Smooth muscle cell (in vitro differentiated cells): ENCODE results near the gene CD2. TPM values are rescaled to one million over a fixed set of nuclear protein-coding genes. Genes with fewer than 3 reads are reported as not detected.

ENCODE experiments used
- DNase-seq: peaks from one replicate; lab custom pipeline; 2025; ENCODE audit not compliant: unreplicated experiment; lab: John Stamatoyannopoulos, UW
- H2AFZ ChIP-seq: fragments of 200-600 bp; sonication (generic); 2 replicates; pipeline ENCODE4 v1.6.0; 2016; ENCODE audit warnings: antibody characterized with exemption, low read depth, mild to moderate bottlenecking
- H3F3A ChIP-seq: fragments of 200-600 bp; sonication (generic); 2 replicates; pipeline ENCODE4 v1.6.0; 2017; ENCODE audit warnings: antibody characterized with exemption, low read depth
- H3K27ac ChIP-seq: fragments of 200-600 bp; sonication (generic); 2 replicates; pipeline ENCODE4 v1.5.1; 2016; ENCODE audit warnings: low read depth, mild to moderate bottlenecking
- H3K27me3 ChIP-seq: fragments of 200-600 bp; sonication (generic); 2 replicates; pipeline ENCODE4 v1.6.1; 2016; ENCODE audit warnings: low read depth, mild to moderate bottlenecking
- H3K36me3 ChIP-seq: fragments of 200-600 bp; sonication (generic); 2 replicates; pipeline ENCODE4 v1.5.1; 2016; ENCODE audit warnings: low read depth
- H3K4me1 ChIP-seq: fragments of 200-600 bp; sonication (generic); 2 replicates; pipeline ENCODE4 v1.5.1; 2016; ENCODE audit warnings: low read depth
- H3K4me2 ChIP-seq: fragments of 200-600 bp; sonication (generic); 2 replicates; pipeline ENCODE4 v1.6.0; 2016; ENCODE audit warnings: mild to moderate bottlenecking
- H3K4me3 ChIP-seq: fragments of 200-600 bp; sonication (generic); 2 replicates; pipeline ENCODE4 v1.5.1; 2016; ENCODE audit warnings: mild to moderate bottlenecking
- H3K79me2 ChIP-seq: fragments of 200-600 bp; sonication (generic); 2 replicates; pipeline ENCODE4 v1.6.0; 2016; ENCODE audit warnings: low read depth, mild to moderate bottlenecking
- H3K9ac ChIP-seq: fragments of 200-600 bp; sonication (generic); 2 replicates; pipeline ENCODE4 v1.6.0; 2016; ENCODE audit warnings: low read depth
- H3K9me3 ChIP-seq: fragments of 200-600 bp; sonication (generic); replicated peaks from 2 replicates; pipeline ENCODE4 v1.5.1; 2016; ENCODE audit warnings: low read depth
- H4K20me1 ChIP-seq: fragments of 200-600 bp; sonication (generic); 2 replicates; pipeline ENCODE4 v1.6.0; 2016; ENCODE audit warnings: low read depth
- CTCF ChIP-seq: fragments of 200-600 bp; sonication (generic); IDR thresholded peaks from 2 replicates; pipeline ENCODE4 v1.5.1; 2017; ENCODE audit warnings: borderline replicate concordance, mild to moderate bottlenecking, antibody characterized with exemption; ENCODE audit not compliant: insufficient read depth, poor library complexity, severe bottlenecking
- WGBS: methylation state at CpG from one replicate; pipeline ENCODE4 v1.1.7; 2016; ENCODE audit warnings: low lambda C conversion rate; 5-methylcytosine and 5-hydroxymethylcytosine counted together
- polyA plus RNA-seq: library from polyadenylated mRNA; unstranded; fragments of >200 nt; fragmentation: Nextera tagmentation; extraction: Ambion mirVana; gene quantifications from 2 replicates; pipeline ENCODE4 v1.2.1, GENCODE V29; 2016
- total RNA-seq: library from RNA; depleted of rRNA; stranded (reverse); fragments of >200 nt; gene quantifications from 2 replicates; pipeline ENCODE4 v1.2.3, GENCODE V29; 2014

Gene CD2
- total and polyA plus RNA-seq, 2 experiments from 2014 or later = not detected

DNA sequence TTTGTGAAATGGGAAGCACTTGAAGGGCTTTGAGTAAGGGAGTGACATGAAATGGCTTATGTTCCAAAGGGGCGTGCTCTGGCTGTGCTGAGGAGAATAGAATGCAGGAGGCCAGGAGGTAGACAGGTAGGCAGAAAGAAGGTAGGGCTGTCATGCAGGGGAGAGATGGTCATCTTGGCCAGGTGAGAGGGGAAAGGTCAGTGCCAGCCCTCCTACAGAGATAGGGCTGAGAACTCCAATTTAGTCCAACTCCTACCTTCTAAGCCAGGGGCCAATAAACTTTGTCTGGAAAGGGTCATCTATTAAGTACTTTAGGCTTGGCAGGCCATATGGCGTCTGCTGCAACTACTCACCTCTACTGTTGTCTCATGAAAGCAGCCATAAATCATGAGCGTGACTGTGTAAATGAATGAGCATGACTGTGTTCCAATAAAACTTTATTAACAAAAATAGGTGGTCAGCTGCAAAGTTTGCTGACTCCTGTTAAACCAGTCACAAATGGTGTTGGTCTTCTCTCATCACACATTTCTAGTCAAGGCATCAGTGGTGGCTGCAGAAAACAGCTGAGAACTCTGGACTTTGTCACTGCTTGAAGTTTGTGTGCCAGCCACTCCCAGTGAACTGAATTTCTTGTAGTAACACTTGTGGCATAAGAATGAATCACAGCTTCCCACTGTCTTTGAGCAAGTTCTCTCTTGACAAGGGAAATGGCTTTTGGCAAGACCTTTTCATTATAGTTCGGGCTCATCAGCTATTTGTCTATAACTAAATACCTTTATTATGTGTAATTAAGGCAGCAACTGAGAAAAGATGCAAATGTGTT, 32.0 kb upstream of the CD2 start:
- Histone ChIP-seq H3K27me3 (no peaks in the 10 kb centered on the region), H3K4me3 (no peak overlapping the region), H3K27ac (no peak overlapping the region), H4K20me1 (no peaks in the 10 kb centered on the region), H3K9ac (no peak overlapping the region), H3F3A (no peaks in the 10 kb centered on the region), H3K4me1 (no peaks in the 10 kb centered on the region), H2AFZ (no peak overlapping the region), H3K4me2 (no peak overlapping the region), H3K9me3 (no peaks in the 10 kb centered on the region), H3K36me3 (no peaks in the 10 kb centered on the region), H3K79me2 (no peaks in the 10 kb centered on the region)
- no peak for TF ChIP-seq CTCF
- 70% methylated on average over 4 of the region's 4 CpGs for WGBS
- no peak for DNase-seq

DNA sequence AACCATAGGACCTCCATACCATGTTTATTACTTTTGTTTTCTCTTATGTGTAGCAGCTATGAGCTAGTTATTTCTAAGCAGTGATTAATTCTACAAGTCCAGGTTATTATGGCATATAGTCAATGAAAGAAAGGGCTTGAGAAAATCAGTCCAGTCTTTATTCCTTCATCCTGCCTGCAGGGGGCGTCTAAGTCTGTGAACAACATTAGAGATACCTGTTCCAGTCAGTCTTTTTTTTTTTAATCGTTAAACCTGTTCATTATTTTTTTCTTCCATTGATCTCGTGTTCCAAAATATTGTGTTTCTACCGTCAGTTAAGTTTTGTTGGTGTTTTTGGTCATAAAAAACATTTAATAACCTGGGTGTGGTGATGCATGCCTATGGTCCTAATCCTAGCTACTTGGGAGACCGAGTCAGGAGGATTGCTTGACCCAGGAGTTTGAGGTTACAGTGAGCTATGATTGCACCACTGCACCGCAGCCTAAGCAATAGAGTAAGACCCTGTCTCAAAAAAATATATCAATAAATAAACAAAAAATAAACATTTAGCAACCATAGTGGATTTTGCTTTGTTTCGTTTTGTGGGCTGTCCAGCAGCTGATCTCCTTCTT, 29.4 kb upstream of the CD2 start:
- no peaks in the 10 kb centered on the region for H4K20me1 ChIP-seq
- no peaks in the 10 kb centered on the region for H3K27me3 ChIP-seq
- H3K4me3 ChIP-seq = no peak overlapping the region
- H3K27ac ChIP-seq = no peak overlapping the region
- H3K9ac ChIP-seq = no peak overlapping the region
- no peaks in the 10 kb centered on the region for H3F3A ChIP-seq
- no peak for DNase-seq
- H3K9me3 ChIP-seq = no peaks in the 10 kb centered on the region
- H3K4me2 ChIP-seq = no peak overlapping the region
- no peaks in the 10 kb centered on the region for H3K36me3 ChIP-seq
- no peaks in the 10 kb centered on the region for H3K79me2 ChIP-seq
- WGBS = 46% methylated on average over 7 of the region's 7 CpGs
- TF ChIP-seq CTCF = peak; percentile 81
- H2AFZ ChIP-seq = no peak overlapping the region
- H3K4me1 ChIP-seq = no peaks in the 10 kb centered on the region

GRCh38 chr1:116725798-116726197, 28.4 kb upstream of the CD2 start:
- WGBS = 81% methylated on average over 3 of the region's 3 CpGs
- Histone ChIP-seq H2AFZ (no peak overlapping the region), H3K4me3 (no peak overlapping the region)

More at GRCh38 chr1:116725798-116726197, 28.4 kb upstream of the CD2 start:
- Histone ChIP-seq H3K36me3 (no peaks in the 10 kb centered on the region), H3K27me3 (no peaks in the 10 kb centered on the region), H3K9me3 (no peaks in the 10 kb centered on the region), H4K20me1 (no peaks in the 10 kb centered on the region), H3K79me2 (no peaks in the 10 kb centered on the region), H3K4me1 (no peaks in the 10 kb centered on the region), H3K9ac (no peak overlapping the region), H3F3A (no peaks in the 10 kb centered on the region), H3K4me2 (no peak overlapping the region), H3K27ac (no peak overlapping the region)
- TF ChIP-seq CTCF = no peak
- no peak for DNase-seq
